H9 (cell line): ENCODE results near the gene PLXNA2. TPM values are rescaled to one million over a fixed set of nuclear protein-coding genes. Genes with fewer than 3 reads are reported as not detected.

Experiments
- DNase-seq: peaks from one replicate; pipeline ENCODE4 v3.0.0-alpha.2; 2017
- H2AFZ ChIP-seq: one replicate; pipeline ENCODE4 v1.6.1; 2013; ENCODE audit warnings: mild to moderate bottlenecking, low read length, control low read depth, moderate library complexity
- H2AK5ac ChIP-seq: 2 replicates; pipeline ENCODE4 v1.6.1; 2013; ENCODE audit warnings: low read length, control low read depth, mixed read lengths; ENCODE audit not compliant: insufficient read length
- H2BK120ac ChIP-seq: one replicate; pipeline ENCODE4 v1.6.1; 2013; ENCODE audit warnings: low read depth, mild to moderate bottlenecking, low read length, control low read depth, inconsistent platforms; ENCODE audit not compliant: poor library complexity, severe bottlenecking
- H2BK12ac ChIP-seq: 2 replicates; pipeline ENCODE4 v1.6.1; 2013; ENCODE audit warnings: low read length, control low read depth, mixed read lengths, low read depth; ENCODE audit not compliant: insufficient read length
- H2BK15ac ChIP-seq: 2 replicates; pipeline ENCODE4 v1.6.1; 2013; ENCODE audit warnings: low read depth, low read length, control low read depth
- H2BK20ac ChIP-seq: one replicate; pipeline ENCODE4 v1.6.1; 2013; ENCODE audit warnings: low read depth, mild to moderate bottlenecking, low read length, control low read depth, inconsistent platforms; ENCODE audit not compliant: poor library complexity, severe bottlenecking
- H2BK5ac ChIP-seq: 2 replicates; pipeline ENCODE4 v1.6.1; 2013; ENCODE audit warnings: low read length, control low read depth, mixed read lengths; ENCODE audit not compliant: insufficient read length
- H3K14ac ChIP-seq: 2 replicates; pipeline ENCODE4 v1.6.1; 2013; ENCODE audit warnings: low read length, control low read depth; ENCODE audit not compliant: insufficient read depth
- H3K18ac ChIP-seq: 2 replicates; pipeline ENCODE4 v1.6.1; 2013; ENCODE audit warnings: low read depth, mild to moderate bottlenecking, mixed read lengths, low read length, control low read depth; ENCODE audit not compliant: insufficient read length
- H3K23ac ChIP-seq: 2 replicates; pipeline ENCODE4 v1.6.1; 2013; ENCODE audit warnings: low read length, control low read depth, mixed read lengths, low read depth; ENCODE audit not compliant: insufficient read length
- H3K23me2 ChIP-seq: 2 replicates; pipeline ENCODE4 v1.6.1; 2013; ENCODE audit warnings: low read depth, mild to moderate bottlenecking, mixed read lengths, low read length, control low read depth; ENCODE audit not compliant: insufficient read length, poor library complexity, severe bottlenecking
- H3K27ac ChIP-seq: 2 replicates; pipeline ENCODE4 v1.5.1; 2013; ENCODE audit warnings: low read length, control low read depth, mixed read lengths, low read depth; ENCODE audit not compliant: insufficient read length
- H3K27me3 ChIP-seq: 2 replicates; pipeline ENCODE4 v1.6.1; 2013; ENCODE audit warnings: low read length, control low read depth, inconsistent platforms; ENCODE audit not compliant: insufficient read depth
- H3K4ac ChIP-seq: 2 replicates; pipeline ENCODE4 v1.6.1; 2013; ENCODE audit warnings: low read depth, mild to moderate bottlenecking, control low read depth, inconsistent platforms, low read length, moderate library complexity
- H3K4me1 ChIP-seq: 2 replicates; pipeline ENCODE4 v1.6.1; 2013; ENCODE audit warnings: low read length, control low read depth, inconsistent platforms; ENCODE audit not compliant: insufficient read depth
- H3K4me2 ChIP-seq: 2 replicates; pipeline ENCODE4 v1.6.1; 2013; ENCODE audit warnings: low read length, control low read depth, mixed read lengths; ENCODE audit not compliant: insufficient read length, insufficient read depth
- H3K56ac ChIP-seq: 2 replicates; pipeline ENCODE4 v1.6.1; 2013; ENCODE audit warnings: low read depth, mild to moderate bottlenecking, mixed read lengths, low read length, control low read depth; ENCODE audit not compliant: insufficient read length
- H3K79me1 ChIP-seq: 2 replicates; pipeline ENCODE4 v1.6.1; 2013; ENCODE audit warnings: low read depth, mild to moderate bottlenecking, moderate library complexity, low read length, control low read depth, inconsistent platforms; ENCODE audit not compliant: insufficient read depth, poor library complexity, severe bottlenecking
- H3K79me2 ChIP-seq: 2 replicates; pipeline ENCODE4 v1.6.1; 2013; ENCODE audit warnings: low read length, control low read depth, inconsistent platforms; ENCODE audit not compliant: insufficient read depth
- H3K9ac ChIP-seq: 2 replicates; pipeline ENCODE4 v1.6.1; 2013; ENCODE audit warnings: low read length, control low read depth, mixed read lengths; ENCODE audit not compliant: insufficient read length; ENCODE audit errors: extremely low read depth
- H3K9me3 ChIP-seq: one replicate; pipeline ENCODE4 v1.6.1; 2013; ENCODE audit warnings: low read depth, low read length, inconsistent platforms; ENCODE audit not compliant: control insufficient read depth
- H3T11ph ChIP-seq: one replicate; pipeline ENCODE4 v1.6.1; 2013; ENCODE audit warnings: mild to moderate bottlenecking, low read length, control low read depth, inconsistent platforms
- H4K20me1 ChIP-seq: one replicate; pipeline ENCODE4 v1.6.1; 2013; ENCODE audit not compliant: control insufficient read depth, insufficient read length, insufficient read depth
- H4K5ac ChIP-seq: 2 replicates; pipeline ENCODE4 v1.6.1; 2013; ENCODE audit warnings: low read depth, mild to moderate bottlenecking, mixed read lengths, low read length, control low read depth; ENCODE audit not compliant: insufficient read length
- H4K8ac ChIP-seq: replicated peaks from 2 replicates; pipeline ENCODE4 v1.6.1; 2013; ENCODE audit warnings: low read length, control low read depth, mixed read lengths, low read depth; ENCODE audit not compliant: insufficient read length
- H4K91ac ChIP-seq: 2 replicates; pipeline ENCODE4 v1.6.1; 2013; ENCODE audit warnings: low read depth, mild to moderate bottlenecking, moderate library complexity, mixed read lengths, low read length, control low read depth; ENCODE audit not compliant: insufficient read length
- H3K27ac Mint-ChIP-seq, 3 experiments: 2 replicates in 2 of 3; 3 replicates in 1 of 3; pipeline ENCODE4 v1.8.0; 2020 to 2021; ENCODE audit warnings: mixed read lengths in 3 of 3, mild to moderate bottlenecking in 1 of 3, moderate library complexity in 1 of 3
- H3K27me3 Mint-ChIP-seq: 2 replicates; pipeline ENCODE4 v1.8.0; 2021; ENCODE audit warnings: low read depth, mild to moderate bottlenecking, moderate library complexity, mixed read lengths
- H3K36me3 Mint-ChIP-seq, 3 experiments: 2 replicates in 2 of 3; 3 replicates in 1 of 3; pipeline ENCODE4 v1.8.0; 2020 to 2021; ENCODE audit warnings: low read depth in 3 of 3, mixed read lengths in 3 of 3; ENCODE audit not compliant: insufficient read depth in 1 of 3
- H3K4me1 Mint-ChIP-seq, 2 experiments: 2 replicates each; pipeline ENCODE4 v1.8.0; 2020; ENCODE audit warnings: mixed read lengths in 2 of 2
- H3K4me3 Mint-ChIP-seq, 2 experiments: 2 replicates in 1 of 2; 3 replicates in 1 of 2; pipeline ENCODE4 v1.8.0; 2020 to 2021; ENCODE audit warnings: mild to moderate bottlenecking in 2 of 2, mixed read lengths in 2 of 2, moderate library complexity in 1 of 2
- H3K9me3 Mint-ChIP-seq, 2 experiments: 2 replicates in 1 of 2; 3 replicates in 1 of 2; pipeline ENCODE4 v1.8.0; 2020; ENCODE audit warnings: mild to moderate bottlenecking in 2 of 2, mixed read lengths in 2 of 2, moderate library complexity in 1 of 2
- CTCF ChIP-seq: fragments of 200-600 bp; sonication (generic); conservative IDR thresholded peaks from 3 replicates; pipeline ENCODE4 v1.8.0; 2021; ENCODE audit warnings: antibody characterized with exemption, mild to moderate bottlenecking
- WGBS: extraction: QIAGEN DNeasy Blood & Tissue Kit; methylation state at CpG from one replicate; pipeline ENCODE4 v1.1.7; 2013; ENCODE audit warnings: missing lambda C conversion rate, low lambda C conversion rate, mixed read lengths; ENCODE audit not compliant: insufficient read length; ENCODE audit errors: extremely low coverage; 5-methylcytosine and 5-hydroxymethylcytosine counted together
- total RNA-seq: library from RNA; stranded (reverse); gene quantifications from 2 replicates; pipeline ENCODE4 v1.2.1, GENCODE V29; 2021

PLXNA2 gene
- total RNA-seq, 1 experiment from 2014 or later: 0.57 TPM

- Mint-ChIP-seq H3K27ac (no peak overlapping the region), H3K9me3 (no peaks in the 10 kb centered on the region), H3K36me3 (no peaks in the 10 kb centered on the region), H3K27me3 (peaks cover 14% of the 10 kb centered on the region), H3K4me1 (peaks cover 37 to 39% of the 10 kb centered on the region in 2 experiments), H3K4me3 (no peak overlapping the region)
- Histone ChIP-seq H2AK5ac (no peak overlapping the region), H2BK5ac (no peak overlapping the region), H3K4me1 (peaks cover 3% of the 10 kb centered on the region; the same call in 1 of the 2 replicates), H3K23me2 (no peaks in the 10 kb centered on the region), H4K20me1 (no peaks in the 10 kb centered on the region), H3K79me2 (no peaks in the 10 kb centered on the region), H3T11ph (no peak overlapping the region), H3K18ac (no peak overlapping the region), H3K56ac (no peak overlapping the region), H3K4me2 (no peak overlapping the region), H3K4ac (no peak overlapping the region), H3K23ac (no peak overlapping the region), H4K5ac (no peak overlapping the region), H3K14ac (no peak overlapping the region), H3K79me1 (no peaks in the 10 kb centered on the region), H2AFZ (no peak overlapping the region), H3K27ac (no peak overlapping the region), H3K9me3 (no peaks in the 10 kb centered on the region), H3K9ac (no peak overlapping the region), H2BK120ac (no peak overlapping the region), H4K91ac (no peak overlapping the region), H2BK12ac (no peak overlapping the region), H2BK20ac (no peak overlapping the region), H4K8ac (no peak overlapping the region), H2BK15ac (no peak overlapping the region), H3K27me3 (no peaks in the 10 kb centered on the region)
- no peak for TF ChIP-seq CTCF
- no peak for DNase-seq
- no CpG with 5 or more reads among the region's 15 CpGs for WGBS
These were observed 89.2 kb downstream of the PLXNA2 start for GRCh38 chr1:208154679-208155642.
